ENCODE data around the gene ZFR. TPM values are rescaled to one million over a fixed set of nuclear protein-coding genes. Genes with fewer than 3 reads are reported as not detected.

The ZFR gene
- total RNA-seq, 2 donors from 2014 or later = 59.1 to 67.9 TPM

DNA sequence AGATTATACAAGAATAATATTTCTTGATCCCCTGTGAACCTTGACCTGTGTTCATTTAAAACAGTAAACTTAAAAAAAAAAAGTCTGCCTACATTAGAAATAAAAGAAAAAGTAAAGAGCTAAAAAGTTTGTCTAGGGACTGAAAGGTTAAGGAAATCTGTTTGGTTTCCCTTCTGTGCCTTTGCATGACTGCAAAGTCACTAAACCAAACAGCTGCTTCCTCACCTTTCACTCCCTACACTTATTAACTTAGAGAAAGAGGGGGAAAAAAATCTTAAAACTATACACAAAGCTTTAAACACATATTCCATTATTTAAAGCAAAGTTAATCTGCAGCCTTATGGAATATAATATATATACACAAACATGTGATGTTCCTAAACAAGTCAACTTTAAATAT is 65.1 kb downstream of the ZFR start:
- Mint-ChIP-seq H3K27ac (peak overlapping the region; percentile 68), H3K27me3 (ENCODE audit: insufficient read depth) (no peaks in the 10 kb centered on the region), H3K4me1 (no peaks in the 10 kb centered on the region), H3K36me3 (ENCODE audit: low read depth) (peaks cover 63% of the 10 kb centered on the region), H3K4me3 (no peak overlapping the region), H3K9me3 (no peaks in the 10 kb centered on the region)
- TF ChIP-seq, protein P1, sequence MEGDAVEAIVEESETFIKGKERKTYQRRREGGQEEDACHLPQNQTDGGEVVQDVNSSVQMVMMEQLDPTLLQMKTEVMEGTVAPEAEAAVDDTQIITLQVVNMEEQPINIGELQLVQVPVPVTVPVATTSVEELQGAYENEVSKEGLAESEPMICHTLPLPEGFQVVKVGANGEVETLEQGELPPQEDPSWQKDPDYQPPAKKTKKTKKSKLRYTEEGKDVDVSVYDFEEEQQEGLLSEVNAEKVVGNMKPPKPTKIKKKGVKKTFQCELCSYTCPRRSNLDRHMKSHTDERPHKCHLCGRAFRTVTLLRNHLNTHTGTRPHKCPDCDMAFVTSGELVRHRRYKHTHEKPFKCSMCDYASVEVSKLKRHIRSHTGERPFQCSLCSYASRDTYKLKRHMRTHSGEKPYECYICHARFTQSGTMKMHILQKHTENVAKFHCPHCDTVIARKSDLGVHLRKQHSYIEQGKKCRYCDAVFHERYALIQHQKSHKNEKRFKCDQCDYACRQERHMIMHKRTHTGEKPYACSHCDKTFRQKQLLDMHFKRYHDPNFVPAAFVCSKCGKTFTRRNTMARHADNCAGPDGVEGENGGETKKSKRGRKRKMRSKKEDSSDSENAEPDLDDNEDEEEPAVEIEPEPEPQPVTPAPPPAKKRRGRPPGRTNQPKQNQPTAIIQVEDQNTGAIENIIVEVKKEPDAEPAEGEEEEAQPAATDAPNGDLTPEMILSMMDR (conservative IDR thresholded peaks at IDR 0.05) = no peak
- Histone ChIP-seq H3K4me3 (ENCODE audit: low read length) (no peak overlapping the region), H3K9ac (ENCODE audit: extremely low read depth, low read length, poor library complexity, severe bottlenecking) (no peak overlapping the region), H3K27me3 (ENCODE audit: control insufficient read depth, insufficient read depth, low read length, poor library complexity, severe bottlenecking) (no peaks in the 10 kb centered on the region), H3K9me3 (ENCODE audit: control insufficient read depth, low read length) (no peaks in the 10 kb centered on the region), H3K27ac (ENCODE audit: low read depth, low read length) (no peak overlapping the region), H3K36me3 (ENCODE audit: control insufficient read depth, insufficient read depth, low read length) (peaks cover 88% of the 10 kb centered on the region), H3K4me1 (ENCODE audit: control insufficient read depth, insufficient read depth, low read length) (no peaks in the 10 kb centered on the region)
- DNase-seq = no peak

DNA sequence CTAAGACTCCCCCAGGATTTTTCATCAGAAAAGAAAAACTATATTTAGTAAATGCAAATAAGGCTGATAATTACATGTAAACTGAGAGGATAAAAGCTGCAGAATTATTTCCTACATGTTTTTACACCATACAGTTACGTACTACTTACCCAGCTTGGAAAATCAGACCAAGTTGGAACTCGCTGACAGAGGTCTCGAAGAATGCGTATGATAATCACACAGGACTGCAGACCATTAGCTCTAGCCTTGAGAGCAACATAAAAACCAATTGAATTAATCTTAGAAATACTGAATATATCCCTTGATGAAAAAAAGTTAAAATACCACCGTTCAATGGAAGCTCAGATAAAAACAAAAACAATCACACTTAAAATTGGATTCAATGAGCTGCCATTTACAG is 65.6 kb downstream of the ZFR start:
- H3K27me3 Mint-ChIP-seq (ENCODE audit: insufficient read depth) = no peaks in the 10 kb centered on the region
- Histone ChIP-seq H3K36me3 (ENCODE audit: control insufficient read depth, insufficient read depth, low read length) (peaks cover 86% of the 10 kb centered on the region), H3K9ac (ENCODE audit: extremely low read depth, low read length, poor library complexity, severe bottlenecking) (no peak overlapping the region), H3K4me1 (ENCODE audit: control insufficient read depth, insufficient read depth, low read length) (no peaks in the 10 kb centered on the region), H3K4me3 (ENCODE audit: low read length) (no peak overlapping the region), H3K27me3 (ENCODE audit: control insufficient read depth, insufficient read depth, low read length, poor library complexity, severe bottlenecking) (no peaks in the 10 kb centered on the region), H3K9me3 (ENCODE audit: control insufficient read depth, low read length) (no peaks in the 10 kb centered on the region), H3K27ac (ENCODE audit: low read depth, low read length) (no peak overlapping the region)
- no peaks in the 10 kb centered on the region for H3K9me3 Mint-ChIP-seq
- H3K4me3 Mint-ChIP-seq = no peak overlapping the region
- TF ChIP-seq, protein P1 (conservative IDR thresholded peaks at IDR 0.05) = no peak
- H3K27ac Mint-ChIP-seq = no peak overlapping the region
- peaks cover 64% of the 10 kb centered on the region for H3K36me3 Mint-ChIP-seq (ENCODE audit: low read depth)
- H3K4me1 Mint-ChIP-seq = no peaks in the 10 kb centered on the region
- DNase-seq = no peak
- 85 to 90% methylated on average over 4 to 5 of the region's 5 CpGs for WGBS, 2 experiments (ENCODE audit: insufficient coverage in 1 of 2, insufficient read length in 1 of 2)

DNA sequence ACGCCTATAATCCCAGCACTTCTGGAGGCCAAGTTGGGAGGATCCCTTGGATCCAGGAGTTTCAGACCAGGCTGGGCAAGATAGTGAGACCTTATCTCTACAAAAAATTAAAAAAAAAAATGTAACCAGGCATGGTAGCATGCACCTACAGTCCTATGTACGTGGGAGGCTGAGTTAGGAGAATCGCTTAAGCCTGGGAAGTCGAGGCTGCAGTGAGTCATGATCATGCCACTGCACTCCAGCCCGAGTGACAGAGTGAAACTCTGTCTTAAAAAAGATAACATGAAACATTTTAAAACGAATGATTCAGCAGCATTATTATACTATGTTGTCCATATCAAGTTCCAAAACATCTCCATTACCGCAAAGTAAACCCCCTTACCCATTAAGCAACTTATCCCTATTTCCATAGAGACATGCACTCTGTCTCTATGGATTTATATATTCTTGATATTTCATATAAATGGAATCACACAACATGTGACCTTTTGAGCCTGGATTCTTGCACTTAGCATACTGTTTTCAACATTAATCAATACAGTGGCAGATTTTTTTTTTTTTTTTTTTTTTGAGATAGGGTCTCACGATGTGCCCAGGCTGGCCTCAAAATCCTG is 74.9 kb downstream of the ZFR start:
- no peak overlapping the region for H3K4me3 Mint-ChIP-seq
- Histone ChIP-seq H3K4me3 (ENCODE audit: low read length) (no peak overlapping the region), H3K9me3 (ENCODE audit: control insufficient read depth, low read length) (no peaks in the 10 kb centered on the region), H3K27ac (ENCODE audit: low read depth, low read length) (no peak overlapping the region), H3K36me3 (ENCODE audit: control insufficient read depth, insufficient read depth, low read length) (peaks cover 85% of the 10 kb centered on the region), H3K9ac (ENCODE audit: extremely low read depth, low read length, poor library complexity, severe bottlenecking) (no peak overlapping the region), H3K4me1 (ENCODE audit: control insufficient read depth, insufficient read depth, low read length) (no peaks in the 10 kb centered on the region), H3K27me3 (ENCODE audit: control insufficient read depth, insufficient read depth, low read length, poor library complexity, severe bottlenecking) (no peaks in the 10 kb centered on the region)
- H3K9me3 Mint-ChIP-seq = no peaks in the 10 kb centered on the region
- 94 to 95% methylated on average over 7 to 8 of the region's 8 CpGs for WGBS, 2 experiments (ENCODE audit: insufficient coverage in 1 of 2, insufficient read length in 1 of 2)
- no peaks in the 10 kb centered on the region for H3K27me3 Mint-ChIP-seq (ENCODE audit: insufficient read depth)
- H3K27ac Mint-ChIP-seq = no peak overlapping the region
- H3K4me1 Mint-ChIP-seq = no peaks in the 10 kb centered on the region
- no peak for DNase-seq
- TF ChIP-seq, protein P1 (conservative IDR thresholded peaks at IDR 0.05) = no peak
- peaks cover 65% of the 10 kb centered on the region for H3K36me3 Mint-ChIP-seq (ENCODE audit: low read depth)

All from endodermal cell (in vitro differentiated cells).